ENCODE results near the gene ARHGAP22.

GRCh38 chr10:48599830-48600134 lies 5.1 kb downstream of the ARHGAP22 start:
- TF ChIP-seq, protein P1, sequence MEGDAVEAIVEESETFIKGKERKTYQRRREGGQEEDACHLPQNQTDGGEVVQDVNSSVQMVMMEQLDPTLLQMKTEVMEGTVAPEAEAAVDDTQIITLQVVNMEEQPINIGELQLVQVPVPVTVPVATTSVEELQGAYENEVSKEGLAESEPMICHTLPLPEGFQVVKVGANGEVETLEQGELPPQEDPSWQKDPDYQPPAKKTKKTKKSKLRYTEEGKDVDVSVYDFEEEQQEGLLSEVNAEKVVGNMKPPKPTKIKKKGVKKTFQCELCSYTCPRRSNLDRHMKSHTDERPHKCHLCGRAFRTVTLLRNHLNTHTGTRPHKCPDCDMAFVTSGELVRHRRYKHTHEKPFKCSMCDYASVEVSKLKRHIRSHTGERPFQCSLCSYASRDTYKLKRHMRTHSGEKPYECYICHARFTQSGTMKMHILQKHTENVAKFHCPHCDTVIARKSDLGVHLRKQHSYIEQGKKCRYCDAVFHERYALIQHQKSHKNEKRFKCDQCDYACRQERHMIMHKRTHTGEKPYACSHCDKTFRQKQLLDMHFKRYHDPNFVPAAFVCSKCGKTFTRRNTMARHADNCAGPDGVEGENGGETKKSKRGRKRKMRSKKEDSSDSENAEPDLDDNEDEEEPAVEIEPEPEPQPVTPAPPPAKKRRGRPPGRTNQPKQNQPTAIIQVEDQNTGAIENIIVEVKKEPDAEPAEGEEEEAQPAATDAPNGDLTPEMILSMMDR (IDR thresholded peaks at IDR 0.05), result no peak
- no peak for TF ChIP-seq POLR2A (IDR thresholded peaks at IDR 0.05)
